H1 (cell line): ENCODE data around the gene IGLL5. TPM values are rescaled to one million over a fixed set of nuclear protein-coding genes. Genes with fewer than 3 reads are reported as not detected.

ENCODE experiments used
- CTCF ChIA-PET: fragments of 300-600 bp; sonication (Branson Sonifier 250); formaldehyde crosslinking; loops from one replicate; lab custom pipeline; 2021; ENCODE audit not compliant: partially characterized antibody; lab: Charles Lee
- POLR2A ChIA-PET: fragments of 300-600 bp; sonication (Branson Sonifier 250); formaldehyde crosslinking; loops from one replicate; lab custom pipeline; 2021; ENCODE audit warnings: inconsistent platforms; ENCODE audit not compliant: partially characterized antibody; lab: Charles Lee
- DNase-seq, 2 experiments: peaks; one replicate each; pipeline versions ENCODE4 v3.0.0 to v3.0.0-alpha.2; 2010 to 2022; ENCODE audit warnings: low spot score in 2 of 2, low read depth in 1 of 2, mixed read lengths in 1 of 2
- FAIRE-seq: peaks from 2 replicates; lab custom pipeline; 2011; peaks lifted over from hg19 to GRCh38; lab: Jason Lieb, UNC
- H2AFZ ChIP-seq: 2 replicates; pipeline ENCODE4 v1.8.1; 2012; ENCODE audit warnings: low read length, inconsistent platforms
- H2AK5ac ChIP-seq: 2 replicates; pipeline ENCODE4 v1.6.1; 2013; ENCODE audit warnings: low read depth, low read length
- H2BK120ac ChIP-seq: replicated peaks from 2 replicates; pipeline ENCODE3; 2013; ENCODE audit warnings: low read depth, low read length, inconsistent platforms
- H2BK12ac ChIP-seq: 2 replicates; pipeline ENCODE4 v1.6.1; 2013; ENCODE audit warnings: low read depth, low read length
- H2BK15ac ChIP-seq: 2 replicates; pipeline ENCODE4 v1.6.1; 2013; ENCODE audit warnings: low read length
- H2BK20ac ChIP-seq: 2 replicates; pipeline ENCODE4 v1.6.1; 2013; ENCODE audit warnings: low read length
- H2BK5ac ChIP-seq: 2 replicates; pipeline ENCODE4 v1.6.1; 2013; ENCODE audit warnings: low read depth, low read length
- H3K14ac ChIP-seq: 2 replicates; pipeline ENCODE4 v1.6.1; 2013; ENCODE audit warnings: inconsistent platforms; ENCODE audit not compliant: insufficient read length
- H3K18ac ChIP-seq: 2 replicates; pipeline ENCODE4 v1.6.1; 2013; ENCODE audit warnings: low read length; ENCODE audit errors: extremely low read depth
- H3K23ac ChIP-seq: 2 replicates; pipeline ENCODE4 v1.6.1; 2013; ENCODE audit warnings: inconsistent platforms; ENCODE audit not compliant: insufficient read length
- H3K23me2 ChIP-seq: 2 replicates; pipeline ENCODE4 v1.6.1; 2013; ENCODE audit warnings: low read depth, low read length
- H3K27ac ChIP-seq: 2 replicates; pipeline ENCODE4 v1.6.1; 2011; ENCODE audit warnings: low read depth, low read length, inconsistent platforms
- H3K27me3 ChIP-seq, 4 experiments: replicated peaks in 1 of 4; 1 replicate in 1 of 4; 2 replicates in 3 of 4; pipeline versions ENCODE4 v1.6.1 to v1.8.1; 2011 to 2013; ENCODE audit warnings: low read length in 3 of 4, mild to moderate bottlenecking in 3 of 4, inconsistent platforms in 2 of 4, mixed read lengths in 2 of 4, moderate library complexity in 1 of 4; ENCODE audit not compliant: control insufficient read depth in 3 of 4, insufficient read depth in 3 of 4; ENCODE audit errors: extremely low read depth in 1 of 4
- H3K36me3 ChIP-seq, 4 experiments: 2 replicates each; pipeline versions ENCODE4 v1.6.1 to v1.8.1; 2011 to 2013; ENCODE audit warnings: mild to moderate bottlenecking in 4 of 4, low read length in 3 of 4, moderate library complexity in 2 of 4, control low read depth in 1 of 4, inconsistent platforms in 1 of 4; ENCODE audit not compliant: insufficient read depth in 4 of 4, control insufficient read depth in 2 of 4
- H3K4ac ChIP-seq: replicated peaks from 2 replicates; pipeline ENCODE3; 2013; ENCODE audit warnings: low read length, low read depth, mixed read lengths, inconsistent platforms; ENCODE audit not compliant: insufficient read length
- H3K4me1 ChIP-seq, 4 experiments: replicated peaks in 1 of 4; 1 replicate in 1 of 4; 2 replicates in 3 of 4; pipeline versions ENCODE4 v1.6.1 to v1.8.1; 2011 to 2013; ENCODE audit warnings: low read length in 3 of 4, inconsistent platforms in 2 of 4, mixed read lengths in 1 of 4; ENCODE audit not compliant: insufficient read depth in 4 of 4, control insufficient read depth in 3 of 4
- H3K4me2 ChIP-seq, 2 experiments: 2 replicates each; pipeline versions ENCODE4 v1.6.1 to v1.8.1; 2011 to 2013; ENCODE audit warnings: low read depth in 2 of 2, low read length in 2 of 2, control low read depth in 1 of 2, inconsistent platforms in 1 of 2, mild to moderate bottlenecking in 1 of 2; ENCODE audit not compliant: insufficient read depth in 1 of 2
- H3K4me3 ChIP-seq, 4 experiments: fragments of 200-600, 300-600 bp in 1 of 4; sonication (generic), shearing (Covaris generic), sonication (Bioruptor Twin) in 1 of 4; 2 replicates each; pipeline versions ENCODE4 v1.5.1 to v1.8.1; 2011 to 2016; ENCODE audit warnings: low read length in 4 of 4, low read depth in 3 of 4, control low read depth in 2 of 4, inconsistent platforms in 2 of 4, mild to moderate bottlenecking in 2 of 4, mixed read lengths in 1 of 4, moderate library complexity in 1 of 4; ENCODE audit not compliant: insufficient read depth in 2 of 4; ENCODE audit errors: extremely low read depth in 1 of 4
- H3K56ac ChIP-seq: replicated peaks from 2 replicates; pipeline ENCODE3; 2013; ENCODE audit warnings: low read depth, mild to moderate bottlenecking, mixed read lengths, low read length, inconsistent platforms; ENCODE audit not compliant: insufficient read length
- H3K79me1 ChIP-seq: 2 replicates; pipeline ENCODE4 v1.6.1; 2013; ENCODE audit warnings: low read depth, low read length, control low read depth
- H3K79me2 ChIP-seq, 2 experiments: 2 replicates each; pipeline versions ENCODE4 v1.6.1 to v1.8.1; 2012 to 2013; ENCODE audit warnings: low read length in 2 of 2, mild to moderate bottlenecking in 2 of 2, inconsistent platforms in 1 of 2; ENCODE audit not compliant: insufficient read depth in 2 of 2, control insufficient read depth in 1 of 2
- H3K9ac ChIP-seq, 4 experiments: replicated peaks in 1 of 4; 1 replicate in 1 of 4; 2 replicates in 3 of 4; pipeline versions ENCODE4 v1.6.1 to v1.8.1; 2011 to 2013; ENCODE audit warnings: low read depth in 3 of 4, low read length in 3 of 4, control low read depth in 2 of 4, mild to moderate bottlenecking in 2 of 4, moderate library complexity in 2 of 4, inconsistent platforms in 1 of 4; ENCODE audit errors: extremely low read depth in 1 of 4
- H3K9me3 ChIP-seq, 2 experiments: 2 replicates each; pipeline versions ENCODE4 v1.6.1 to v1.8.1; 2012 to 2013; ENCODE audit warnings: mild to moderate bottlenecking in 2 of 2, moderate library complexity in 2 of 2, control low read depth in 1 of 2, inconsistent platforms in 1 of 2, low read depth in 1 of 2, low read length in 1 of 2, mixed read lengths in 1 of 2; ENCODE audit not compliant: insufficient read depth in 2 of 2
- H4K20me1 ChIP-seq, 2 experiments: replicated peaks in 1 of 2; 2 replicates each; pipeline versions ENCODE3 to v1.8.1; 2011 to 2013; ENCODE audit warnings: inconsistent platforms in 2 of 2, low read length in 2 of 2, mild to moderate bottlenecking in 1 of 2; ENCODE audit not compliant: insufficient read depth in 2 of 2, control insufficient read depth in 1 of 2
- H4K5ac ChIP-seq: 2 replicates; pipeline ENCODE4 v1.6.1; 2013; ENCODE audit warnings: low read length, low read depth, mixed read lengths, inconsistent platforms; ENCODE audit not compliant: insufficient read length
- H4K8ac ChIP-seq: 2 replicates; pipeline ENCODE4 v1.8.0; 2013; ENCODE audit warnings: mild to moderate bottlenecking, moderate library complexity, low read length, inconsistent platforms; ENCODE audit not compliant: insufficient read depth; ENCODE audit errors: extremely low read depth
- H4K91ac ChIP-seq: replicated peaks from 2 replicates; pipeline ENCODE3; 2013; ENCODE audit warnings: low read length, mixed read lengths, inconsistent platforms; ENCODE audit not compliant: insufficient read length
- NANOG ChIP-seq: IDR thresholded peaks from 2 replicates; pipeline ENCODE4 v1.6.1; 2011; ENCODE audit warnings: low read length, low read depth, mild to moderate bottlenecking, inconsistent platforms; ENCODE audit not compliant: insufficient read depth, poor library complexity, severe bottlenecking
- WGBS, 2 experiments: shearing (Covaris generic) in 1 of 2; methylation state at CpG; one replicate each; pipeline versions ENCODE4 v1.1.6 to v1.1.7; 2013 to 2015; ENCODE audit warnings: low lambda C conversion rate in 2 of 2, mixed read lengths in 2 of 2, inconsistent platforms in 1 of 2, low coverage in 1 of 2, missing lambda C conversion rate in 1 of 2; ENCODE audit not compliant: insufficient replicate concordance in 2 of 2, insufficient coverage in 1 of 2, insufficient read length in 1 of 2; ENCODE audit errors: extremely low coverage in 1 of 2, missing lambda C conversion rate in 1 of 2; 5-methylcytosine and 5-hydroxymethylcytosine counted together
- polyA plus RNA-seq, 7 experiments: library from polyadenylated mRNA; depleted of rRNA in 3 of 7; stranded (reverse) in 5 of 7; unstranded in 2 of 7; fragments of >200 nt in 5 of 7; fragments of 200-250 nt in 2 of 7; gene quantifications; 1 replicate in 5 of 7; 2 replicates in 1 of 7; 4 replicates in 1 of 7; pipeline versions ENCODE4 v1.2.1 to v1.2.3, GENCODE V29; 2011 to 2013; ENCODE audit warnings: missing spikeins in 2 of 7, mixed read lengths in 2 of 7
- total RNA-seq: library from RNA; stranded (reverse); fragmentation: NEBNext Ultra II Directional; extraction: Animal tissue kit (Norgen Biotek cat#: 25700); gene quantifications from 2 replicates; pipeline ENCODE4 v1.2.1, GENCODE V29; 2021

IGLL5 gene
- total and polyA plus RNA-seq, 2 of the 8 experiments (the other 6 are each of a cell fraction or from before 2014, with no cell fraction given) = not detected

DNA sequence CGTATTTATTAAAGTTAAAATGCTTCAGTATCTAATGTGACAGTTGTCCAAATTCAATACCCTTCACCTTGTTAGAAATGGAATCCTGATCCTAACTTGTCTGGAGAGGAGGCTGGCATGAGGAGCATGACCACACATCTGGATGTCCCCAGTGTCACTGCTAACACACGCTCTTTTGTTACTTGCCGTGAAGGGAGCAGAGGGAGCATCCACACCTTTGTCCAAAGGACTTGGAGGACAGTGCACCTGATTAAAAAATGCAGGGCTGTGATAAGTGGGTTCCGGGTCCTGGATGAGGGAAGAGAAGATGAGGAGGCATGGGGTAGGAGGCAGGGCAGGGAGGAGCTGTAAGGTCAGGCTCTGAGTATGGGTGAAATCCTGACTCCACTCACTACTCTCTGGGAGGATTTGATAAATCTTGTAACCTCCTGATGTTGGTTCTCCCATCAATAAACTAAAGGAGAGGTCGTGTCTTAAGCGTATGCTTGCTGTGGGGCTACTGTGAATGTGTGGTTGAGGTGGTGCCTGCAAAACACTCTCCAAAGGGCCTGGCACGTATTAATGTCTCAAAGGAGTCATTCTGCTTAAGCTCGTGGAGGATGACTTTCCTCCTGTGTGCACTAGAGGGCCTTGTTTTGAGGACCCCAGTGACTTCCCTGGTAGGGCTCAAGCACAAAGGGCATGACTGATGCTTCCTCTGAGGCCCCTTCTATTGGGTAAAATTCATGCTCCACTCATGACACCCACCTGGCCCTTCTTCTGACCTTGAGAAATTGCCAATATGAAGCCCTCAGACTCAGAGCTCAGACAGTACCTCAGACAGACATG lies 16.8 kb upstream of the IGLL5 start:
- no peak overlapping the region for H4K91ac ChIP-seq
- DNase-seq (no peak), FAIRE-seq (no peak)
- peaks cover 30 to 62% of the 10 kb centered on the region in 2 experiments; a peak in 3 of 4 replicates for H3K9me3 ChIP-seq
- H2BK120ac ChIP-seq = no peak overlapping the region
- no peaks in the 10 kb centered on the region for H3K79me2 ChIP-seq
- no peak overlapping the region for H3K23ac ChIP-seq
- POLR2A ChIA-PET = no interaction called here
- no peak overlapping the region for H3K56ac ChIP-seq
- H3K9ac ChIP-seq = no peak overlapping the region
- H2BK15ac ChIP-seq = no peak overlapping the region
- H2BK12ac ChIP-seq = no peak overlapping the region
- H4K5ac ChIP-seq = no peak overlapping the region
- no peak overlapping the region for H3K4me3 ChIP-seq
- H3K23me2 ChIP-seq = no peaks in the 10 kb centered on the region
- no peaks in the 10 kb centered on the region for H4K20me1 ChIP-seq
- no peaks in the 10 kb centered on the region for H3K4me1 ChIP-seq
- no peak overlapping the region for H2BK20ac ChIP-seq
- H3K27me3 ChIP-seq = peaks cover 8 to 54% (median 33%) of the 10 kb centered on the region in 4 experiments
- no peak overlapping the region for H2AK5ac ChIP-seq
- no peak overlapping the region for H2BK5ac ChIP-seq
- H3K14ac ChIP-seq = no peak overlapping the region
- 75% methylated on average over 8 of the region's 8 CpGs; no CpG with 5 or more reads in 1 of the 2 experiments for WGBS, 2 experiments
- no peaks in the 10 kb centered on the region for H3K79me1 ChIP-seq
- no peak overlapping the region for H3K4me2 ChIP-seq
- H3K36me3 ChIP-seq = no peaks in the 10 kb centered on the region
- no peak overlapping the region for H4K8ac ChIP-seq
- H3K27ac ChIP-seq = no peak overlapping the region
- no peak overlapping the region for H3K4ac ChIP-seq
- H3K18ac ChIP-seq = no peak overlapping the region
- H2AFZ ChIP-seq = no peak overlapping the region
- CTCF ChIA-PET = interaction anchor here (0.6 to 1.4 kb wide), 3 partner anchors 14 to 407 kb away, joined by 3 read pairs; no protein-coding TSS in a partner anchor
- no peak for TF ChIP-seq NANOG
